Common myeloid progenitor, CD34-positive (primary cell): ENCODE measurements around the gene EEF1A1.
"Not testable (repeated sequence)": the region's sequence is repeated elsewhere in the genome, so short reads cannot be mapped to it uniquely, and the experiment has no call there.

ENCODE experiments used
- CTCF ChIA-PET: fragments of 350-600 bp; sonication (Branson Sonifier 250); formaldehyde crosslinking; loops from one replicate; lab custom pipeline; 2021; ENCODE audit warnings: antibody characterized with exemption; lab: Charles Lee
- POLR2A ChIA-PET: fragments of 350-600 bp; sonication (Branson Sonifier 250); formaldehyde crosslinking; loops from one replicate; lab custom pipeline; 2021; ENCODE audit warnings: antibody characterized with exemption; lab: Charles Lee
- DNase-seq, 3 donors: peaks; one replicate each; pipeline versions ENCODE4 v3.0.0 to v3.0.0-alpha.2; 2013
- H3K27ac ChIP-seq, 2 experiments: 1 replicate in 1 of 2; 2 replicates in 1 of 2; pipeline ENCODE4 v1.7.0; 2013; ENCODE audit warnings: inconsistent platforms in 2 of 2, low read length in 2 of 2, mild to moderate bottlenecking in 2 of 2, low read depth in 1 of 2, moderate library complexity in 1 of 2; ENCODE audit not compliant: severe bottlenecking in 2 of 2, insufficient read depth in 1 of 2, poor library complexity in 1 of 2
- H3K27me3 ChIP-seq, 5 experiments: replicated peaks in 2 of 5; 1 replicate in 3 of 5; 2 replicates in 2 of 5; pipeline versions ENCODE4 v1.6.1 to v1.7.0; 2013; ENCODE audit warnings: low read length in 4 of 5, mild to moderate bottlenecking in 2 of 5, moderate library complexity in 2 of 5, inconsistent platforms in 1 of 5; ENCODE audit not compliant: insufficient read depth in 5 of 5, control insufficient read depth in 4 of 5
- H3K36me3 ChIP-seq, 4 experiments: 1 replicate in 2 of 4; 2 replicates in 2 of 4; pipeline versions ENCODE4 v1.6.1 to v1.7.0; 2013; ENCODE audit warnings: low read length in 3 of 4, control low read depth in 1 of 4, mild to moderate bottlenecking in 1 of 4; ENCODE audit not compliant: control insufficient read depth in 4 of 4, insufficient read depth in 4 of 4
- H3K4me1 ChIP-seq, 4 experiments: 1 replicate in 3 of 4; 2 replicates in 1 of 4; pipeline versions ENCODE4 v1.6.1 to v1.7.1; 2013; ENCODE audit warnings: low read length in 3 of 4, mild to moderate bottlenecking in 3 of 4, control low read depth in 1 of 4, inconsistent platforms in 1 of 4, moderate library complexity in 1 of 4; ENCODE audit not compliant: control insufficient read depth in 4 of 4, insufficient read depth in 4 of 4; ENCODE audit errors: control extremely low read depth in 1 of 4
- H3K4me3 ChIP-seq, 7 experiments: 1 replicate in 4 of 7; 2 replicates in 3 of 7; pipeline versions ENCODE4 v1.5.1 to v1.7.0; 2013; ENCODE audit warnings: mild to moderate bottlenecking in 7 of 7, low read length in 6 of 7, moderate library complexity in 6 of 7, inconsistent platforms in 2 of 7, low read depth in 2 of 7, control low read depth in 1 of 7; ENCODE audit not compliant: insufficient read depth in 4 of 7, control insufficient read depth in 1 of 7; ENCODE audit errors: extremely low read depth in 1 of 7
- H3K9me3 ChIP-seq, 5 experiments: 1 replicate in 4 of 5; 2 replicates in 1 of 5; pipeline versions ENCODE4 v1.6.1 to v1.7.1; 2013; ENCODE audit warnings: low read length in 4 of 5, mild to moderate bottlenecking in 2 of 5, inconsistent platforms in 1 of 5, low read depth in 1 of 5, moderate library complexity in 1 of 5; ENCODE audit not compliant: control insufficient read depth in 4 of 5, insufficient read depth in 2 of 5; ENCODE audit errors: control extremely low read depth in 1 of 5
- WGBS: methylation state at CpG from one replicate; pipeline ENCODE4 v1.1.5; 2013; ENCODE audit not compliant: insufficient coverage; 5-methylcytosine and 5-hydroxymethylcytosine counted together

The EEF1A1 gene

DNA sequence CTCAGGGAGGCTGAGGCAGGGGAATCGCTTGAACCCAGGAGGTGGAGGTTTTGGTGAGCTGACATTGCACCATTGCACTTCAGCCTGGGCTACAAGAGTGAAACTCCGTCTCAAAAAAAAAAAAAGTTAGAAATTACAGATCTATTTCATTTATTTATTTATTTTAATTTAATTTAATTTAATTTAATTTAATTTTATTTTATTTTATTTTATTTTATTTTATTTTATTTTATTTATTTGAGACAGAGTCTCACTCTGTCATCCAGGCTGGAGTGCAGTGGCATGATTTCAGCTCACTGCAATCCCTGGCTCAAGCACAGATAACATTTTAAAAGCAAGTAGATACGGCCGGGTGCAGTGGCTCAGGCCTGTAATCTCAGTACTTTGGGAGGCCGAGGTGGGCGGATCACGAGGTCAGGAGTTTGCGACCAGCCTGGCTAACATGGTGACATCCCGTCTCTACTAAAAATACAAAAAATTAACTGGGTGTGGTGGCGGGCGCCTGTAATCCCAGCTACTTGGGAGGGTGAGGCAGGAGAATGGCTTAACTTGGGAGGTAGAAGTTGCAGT lies 34.6 kb upstream of the EEF1A1 start:
- H3K9me3 ChIP-seq, H3K4me3 ChIP-seq, H3K27ac ChIP-seq, H3K4me1 ChIP-seq, H3K36me3 ChIP-seq, CTCF ChIA-PET, DNase-seq, H3K27me3 ChIP-seq, POLR2A ChIA-PET: not testable (repeated sequence)
- 94% methylated on average over 6 of the region's 11 CpGs for WGBS

DNA sequence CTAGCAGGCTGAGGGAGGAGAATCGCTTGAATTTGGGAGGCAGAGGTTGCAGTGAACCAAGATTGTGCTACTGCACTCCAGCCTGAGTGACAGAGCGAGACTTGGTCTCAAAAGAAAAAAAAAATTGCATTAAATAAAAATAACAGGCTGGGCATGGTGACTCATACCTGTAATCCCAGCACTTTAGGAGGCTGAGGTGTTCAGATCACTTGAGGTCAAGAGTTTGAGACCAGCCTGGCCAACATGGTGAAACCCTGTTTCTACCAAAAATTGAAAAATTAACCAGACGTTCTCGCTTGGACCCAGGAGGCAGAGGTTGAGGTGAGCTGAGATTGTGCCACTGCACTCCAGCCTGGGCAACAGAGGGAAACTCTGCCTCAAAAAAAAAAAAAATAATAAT lies 30.3 kb upstream of the EEF1A1 start:
- CTCF ChIA-PET = interaction anchor here (3.1 kb wide), 1 partner anchor 29 kb away, joined by 12 read pairs; no protein-coding TSS in a partner anchor
- H3K27me3 ChIP-seq, DNase-seq, H3K36me3 ChIP-seq, H3K4me1 ChIP-seq, H3K4me3 ChIP-seq, H3K9me3 ChIP-seq, POLR2A ChIA-PET, H3K27ac ChIP-seq: not testable (repeated sequence)
- WGBS = 100% methylated on average over 2 of the region's 4 CpGs

DNA sequence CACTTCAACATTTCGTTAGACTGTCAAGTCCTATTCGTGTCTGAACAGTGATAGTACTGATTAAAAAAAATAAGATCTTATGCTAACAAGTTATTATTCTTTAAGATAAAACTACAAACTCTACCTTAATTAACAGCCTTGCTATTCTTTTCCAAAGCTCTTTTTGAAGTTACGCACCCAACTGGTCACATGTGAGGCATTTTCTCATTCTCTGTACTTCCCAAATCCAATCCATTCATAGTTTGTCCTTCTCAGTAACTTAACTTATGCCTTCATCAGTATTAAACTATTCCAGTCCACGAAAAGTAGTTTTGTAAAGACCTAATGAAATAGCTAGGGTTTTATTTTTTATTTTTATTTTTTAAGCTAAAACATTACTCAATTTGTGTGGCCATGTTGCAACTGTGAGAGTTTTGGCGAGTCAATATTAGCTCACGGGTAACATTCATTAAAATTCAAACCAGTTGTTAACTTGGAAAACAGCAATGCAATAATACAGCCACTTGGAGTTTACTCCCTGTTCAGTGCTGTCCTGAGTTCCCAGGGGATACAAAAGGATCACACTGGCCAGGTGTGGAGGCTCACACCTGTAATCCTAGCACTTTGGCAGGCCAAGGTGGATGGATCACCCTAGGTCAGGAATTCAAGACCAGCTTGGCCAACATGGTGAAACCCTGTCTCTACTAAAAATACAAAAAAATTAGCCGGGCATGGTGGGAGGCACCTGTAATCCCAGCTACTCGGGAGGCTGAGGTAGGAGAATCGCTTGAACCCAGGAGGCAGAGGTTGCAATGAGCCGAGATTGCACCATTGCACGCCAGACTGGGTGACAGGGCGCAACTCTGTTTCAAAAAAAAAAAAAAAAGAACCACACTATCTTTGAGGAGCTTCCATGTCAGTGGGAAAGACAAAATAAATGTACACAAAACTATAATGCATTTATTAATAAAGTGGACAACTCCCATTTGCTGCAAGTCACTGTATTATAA lies 27.9 kb upstream of the EEF1A1 start:
- no peaks in the 10 kb centered on the region for H3K4me1 ChIP-seq
- no peaks in the 10 kb centered on the region for H3K9me3 ChIP-seq
- ChIA-PET CTCF (interaction anchor here (0.5 to 3.4 kb wide), 9 partner anchors 10 to 64 kb away, joined by 3 to 19 read pairs (median 3); no protein-coding TSS in a partner anchor), POLR2A (no interaction called here)
- no peak overlapping the region for H3K27ac ChIP-seq
- H3K27me3 ChIP-seq = no peaks in the 10 kb centered on the region
- H3K4me3 ChIP-seq = no peak overlapping the region
- DNase-seq = peak in 1 of 3 donors; percentile 2
- no peaks in the 10 kb centered on the region for H3K36me3 ChIP-seq
- 92% methylated on average over 8 of the region's 12 CpGs for WGBS

DNA sequence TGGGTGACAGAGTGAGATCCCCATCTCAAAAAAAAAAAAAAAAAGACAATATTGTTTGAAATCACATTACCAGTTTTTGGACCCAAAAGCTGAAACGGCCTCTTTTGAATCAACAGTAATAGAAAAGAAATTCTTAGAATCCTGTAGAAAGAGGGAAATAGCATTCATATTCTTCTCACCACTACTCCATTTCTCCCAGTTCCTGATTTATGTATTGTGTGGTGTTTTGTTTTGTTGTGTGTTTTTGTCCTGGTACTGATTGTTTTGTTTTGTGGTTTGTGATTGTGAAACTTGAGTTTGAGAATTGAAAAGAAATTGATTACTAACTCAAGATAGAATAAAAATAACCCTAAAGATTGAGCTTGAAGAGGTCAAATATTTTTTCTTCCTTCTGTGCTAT lies 26.2 kb upstream of the EEF1A1 start:
- no CpG with 5 or more reads among the region's 1 CpG for WGBS
- Histone ChIP-seq H3K36me3 (no peaks in the 10 kb centered on the region), H3K9me3 (no peaks in the 10 kb centered on the region), H3K4me3 (no peak overlapping the region), H3K27ac (no peak overlapping the region), H3K27me3 (no peaks in the 10 kb centered on the region), H3K4me1 (no peaks in the 10 kb centered on the region)
- CTCF ChIA-PET = interaction anchor here (0.8 to 3.4 kb wide), 2 partner anchors 12 to 15 kb away, joined by 3 to 19 read pairs; no protein-coding TSS in a partner anchor
- POLR2A ChIA-PET = interaction anchor here (0.6 kb wide), 1 partner anchor 14 kb away, joined by 4 read pairs; no protein-coding TSS in a partner anchor
- DNase-seq = no peak

DNA sequence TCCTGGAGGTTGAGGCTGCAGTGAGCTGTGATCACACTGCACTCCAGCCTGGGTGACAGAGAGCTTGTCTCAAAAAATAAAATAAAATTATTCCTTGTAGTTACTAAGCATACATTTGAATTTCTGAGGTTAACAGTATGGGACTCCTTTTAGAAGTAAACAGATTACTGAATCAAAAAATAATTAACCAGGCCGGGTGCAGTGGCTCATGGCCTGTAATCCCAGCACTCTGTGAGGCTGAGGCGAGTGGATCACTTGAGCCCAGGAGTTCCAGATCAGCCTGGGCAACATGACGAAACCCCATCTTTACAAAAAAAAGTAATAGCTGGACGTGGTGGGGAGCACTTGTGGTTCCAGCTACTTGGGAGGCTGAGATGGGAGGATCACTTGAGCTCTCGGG lies 22.1 kb upstream of the EEF1A1 start:
- H3K36me3 ChIP-seq = no peaks in the 10 kb centered on the region
- H3K4me3 ChIP-seq = no peak overlapping the region
- 100% methylated on average over 4 of the region's 5 CpGs for WGBS
- POLR2A ChIA-PET = interaction anchor here (0.5 to 1.0 kb wide), 3 partner anchors 21 to 54 kb away, joined by 3 to 4 read pairs (median 3); no protein-coding TSS in a partner anchor
- CTCF ChIA-PET = interaction anchor here (1.2 to 2.8 kb wide), 3 partner anchors 11 to 68 kb away, joined by 3 to 7 read pairs (median 4); no protein-coding TSS in a partner anchor
- no peaks in the 10 kb centered on the region for H3K9me3 ChIP-seq
- H3K27ac ChIP-seq = no peak overlapping the region
- H3K27me3 ChIP-seq = no peaks in the 10 kb centered on the region
- no peak for DNase-seq
- H3K4me1 ChIP-seq = no peaks in the 10 kb centered on the region

DNA sequence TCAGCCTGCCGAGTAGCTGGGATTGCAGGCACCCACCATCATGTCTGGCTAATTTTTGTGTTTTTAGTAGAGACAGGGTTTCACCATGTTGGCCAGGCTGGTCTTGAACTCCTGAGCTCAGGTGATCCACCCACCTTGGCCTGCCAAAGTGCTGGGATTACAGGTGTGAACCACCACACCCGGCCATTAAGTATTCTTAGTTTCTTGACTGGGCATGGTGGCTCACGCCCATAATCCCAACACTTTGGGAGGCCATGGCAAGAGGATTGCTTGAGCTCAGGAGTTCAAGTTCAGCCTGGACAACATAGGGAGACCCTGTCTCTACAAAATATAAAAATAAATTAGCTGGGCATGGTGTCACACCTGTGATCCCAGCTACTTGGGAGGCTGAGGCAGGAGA lies 21.6 kb upstream of the EEF1A1 start:
- ChIA-PET CTCF (interaction anchor here (1.3 to 2.8 kb wide), 3 partner anchors 10 to 68 kb away, joined by 3 to 7 read pairs (median 4); no protein-coding TSS in a partner anchor), POLR2A (interaction anchor here (1.0 kb wide), 1 partner anchor 21 kb away, joined by 4 read pairs; no protein-coding TSS in a partner anchor)
- DNase-seq, H3K36me3 ChIP-seq, H3K4me3 ChIP-seq, H3K27me3 ChIP-seq, H3K27ac ChIP-seq, H3K9me3 ChIP-seq, H3K4me1 ChIP-seq: not testable (repeated sequence)
- WGBS = 92% methylated on average over 2 of the region's 3 CpGs
